NT2/D1 (cell line): ENCODE measurements around the gene DLK1.

Source experiments
- DNase-seq: peaks from one replicate; pipeline ENCODE4 v3.0.0-alpha.2; 2011; ENCODE audit warnings: low read depth, low spot score
- H3K27me3 ChIP-seq: 2 replicates; pipeline ENCODE4 v1.6.0; 2011; ENCODE audit warnings: mild to moderate bottlenecking; ENCODE audit not compliant: insufficient read length, insufficient read depth
- H3K36me3 ChIP-seq: 2 replicates; pipeline ENCODE4 v1.6.1; 2011; ENCODE audit warnings: mild to moderate bottlenecking, low read length, mixed read lengths; ENCODE audit not compliant: insufficient read depth, insufficient read length
- H3K4me1 ChIP-seq: 2 replicates; pipeline ENCODE4 v1.5.1; 2011; ENCODE audit not compliant: insufficient read depth, insufficient read length
- H3K4me3 ChIP-seq: 2 replicates; pipeline ENCODE4 v1.5.1; 2011; ENCODE audit warnings: low read depth; ENCODE audit not compliant: insufficient read length
- H3K9ac ChIP-seq: 2 replicates; pipeline ENCODE4 v1.6.0; 2011; ENCODE audit warnings: low read depth; ENCODE audit not compliant: insufficient read length
- H3K9me3 ChIP-seq: 2 replicates; pipeline ENCODE4 v1.5.1; 2011; ENCODE audit warnings: mild to moderate bottlenecking, low read length; ENCODE audit not compliant: insufficient read depth
- SUZ12 ChIP-seq: IDR thresholded peaks from 2 replicates; pipeline ENCODE4 v1.6.1; 2011; ENCODE audit not compliant: insufficient read length, insufficient read depth; ENCODE audit errors: extremely low read depth
- YY1 ChIP-seq: IDR thresholded peaks from 2 replicates; pipeline ENCODE4 v1.6.1; 2011; ENCODE audit not compliant: insufficient read length, insufficient read depth
- ZNF274 ChIP-seq: IDR thresholded peaks from 2 replicates; pipeline ENCODE4 v1.6.1; 2011; ENCODE audit warnings: mild to moderate bottlenecking, low read depth, low read length

Gene DLK1

GRCh38 chr14:100736269-100737180 lies 9.8 kb downstream of the DLK1 start:
- H3K4me3 ChIP-seq: no peak overlapping the region
- no peak for TF ChIP-seq ZNF274
- TF ChIP-seq SUZ12: no peak
- no peak for TF ChIP-seq YY1
- no peak for DNase-seq

DNA sequence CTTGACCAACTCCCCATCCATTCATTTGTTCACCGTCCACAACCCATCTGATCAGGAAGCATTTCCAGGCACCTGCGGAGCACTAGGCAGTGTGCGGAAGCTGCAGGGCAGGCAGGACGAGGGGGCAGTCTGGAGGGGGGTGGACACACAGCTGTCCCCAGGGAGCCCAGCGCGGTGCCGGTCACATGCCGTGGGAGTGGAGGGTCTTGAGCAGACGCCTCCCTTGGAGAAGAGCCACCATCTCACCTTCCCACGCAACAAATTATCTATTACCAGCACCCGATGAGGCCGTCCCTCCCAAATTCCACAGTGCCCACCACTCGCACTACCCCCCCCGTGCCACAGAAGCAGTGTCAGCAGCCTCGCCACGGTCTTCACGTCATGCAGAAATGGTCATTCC lies 10.8 kb downstream of the DLK1 start:
- no peak overlapping the region for H3K4me3 ChIP-seq
- H3K36me3 ChIP-seq: no peaks in the 10 kb centered on the region
- no peaks in the 10 kb centered on the region for H3K9me3 ChIP-seq
- no peaks in the 10 kb centered on the region for H3K4me1 ChIP-seq
- no peak overlapping the region for H3K9ac ChIP-seq
- TF ChIP-seq ZNF274: no peak
- no peak for TF ChIP-seq SUZ12
- TF ChIP-seq YY1: no peak
- no peak for DNase-seq
- H3K27me3 ChIP-seq: no peaks in the 10 kb centered on the region

More at GRCh38 chr14:100736269-100737180, 9.8 kb downstream of the DLK1 start:
- Histone ChIP-seq H3K36me3 (no peaks in the 10 kb centered on the region), H3K27me3 (no peaks in the 10 kb centered on the region), H3K4me1 (peaks cover 6% of the 10 kb centered on the region), H3K9me3 (no peaks in the 10 kb centered on the region), H3K9ac (no peak overlapping the region)

DNA sequence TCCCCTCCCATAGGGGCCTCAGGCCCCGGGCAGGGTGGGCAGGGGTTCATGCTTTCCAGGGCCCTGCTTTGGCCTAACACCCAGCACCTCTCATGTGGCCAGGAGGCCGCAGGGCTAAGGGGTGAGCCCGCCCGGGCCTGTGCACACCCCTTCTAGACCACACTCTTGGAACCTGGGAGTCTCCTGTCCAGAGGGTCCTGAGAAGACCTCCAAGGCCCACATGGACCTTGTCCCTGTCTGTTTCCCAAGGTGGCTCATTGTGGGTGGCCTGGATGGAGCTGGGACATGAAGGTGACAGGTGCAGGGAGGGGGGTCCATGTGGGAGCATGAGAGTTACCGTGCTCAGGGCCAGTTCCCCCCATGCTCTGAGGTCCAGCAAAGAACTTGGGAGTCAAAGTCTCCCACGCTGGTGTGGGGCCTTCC lies 11.6 kb downstream of the DLK1 start:
- DNase-seq: no peak
- Histone ChIP-seq H3K4me3 (no peak overlapping the region), H3K36me3 (no peaks in the 10 kb centered on the region), H3K27me3 (no peaks in the 10 kb centered on the region), H3K9ac (no peak overlapping the region), H3K9me3 (no peaks in the 10 kb centered on the region), H3K4me1 (no peaks in the 10 kb centered on the region)
- TF ChIP-seq YY1 (no peak), ZNF274 (no peak)

DNA sequence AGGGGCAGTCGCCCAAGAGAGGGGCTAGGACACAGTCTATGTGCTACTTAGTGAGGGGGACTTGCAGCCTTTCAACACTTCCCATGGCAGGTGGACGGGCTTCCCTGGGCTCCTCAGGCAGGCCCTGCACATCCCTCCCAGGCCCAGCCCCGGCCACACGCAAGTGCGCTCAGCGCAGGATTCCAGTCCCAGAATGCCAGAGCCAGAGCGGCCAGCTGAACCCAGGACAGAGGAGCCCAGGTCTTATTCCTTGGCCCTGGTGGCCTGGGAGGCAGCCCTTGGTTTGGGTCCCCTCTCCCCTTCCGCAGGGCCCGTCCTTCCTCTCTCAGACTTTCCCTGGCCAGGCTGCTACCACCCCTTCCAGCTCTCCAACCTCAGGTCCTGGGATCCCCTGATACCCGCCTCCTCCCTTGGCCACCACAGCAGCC lies 12.0 kb downstream of the DLK1 start:
- H3K9me3 ChIP-seq: no peaks in the 10 kb centered on the region

DNA sequence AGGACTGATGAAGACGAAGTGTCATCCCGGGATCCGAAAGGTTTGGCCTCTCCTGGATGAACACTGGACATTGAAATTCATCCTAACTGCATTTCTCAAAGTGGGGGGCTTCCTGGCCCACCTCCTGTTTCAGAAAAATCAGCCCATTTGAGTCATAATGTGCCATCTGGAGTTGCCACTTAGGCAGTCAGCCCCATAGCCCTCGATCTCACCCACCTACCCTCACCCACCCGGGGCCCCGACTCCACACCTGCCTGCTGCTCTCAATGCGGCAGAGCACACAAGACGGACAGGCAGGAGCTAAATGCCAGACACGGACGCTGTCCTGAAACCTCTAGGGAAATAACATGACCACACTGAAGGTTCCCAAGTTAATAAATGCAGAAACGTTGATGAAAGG lies 12.6 kb downstream of the DLK1 start:
- no peak overlapping the region for H3K4me3 ChIP-seq
- TF ChIP-seq ZNF274 (no peak), YY1 (no peak), SUZ12 (no peak)
- H3K27me3 ChIP-seq: no peaks in the 10 kb centered on the region
- H3K36me3 ChIP-seq: no peaks in the 10 kb centered on the region
- H3K9ac ChIP-seq: no peak overlapping the region
- DNase-seq: no peak
- H3K4me1 ChIP-seq: no peaks in the 10 kb centered on the region
- H3K9me3 ChIP-seq: no peaks in the 10 kb centered on the region

More for the DNA sequence above, 12.0 kb downstream of the DLK1 start:
- no peak for DNase-seq
- TF ChIP-seq SUZ12 (no peak), ZNF274 (no peak), YY1 (no peak)
- no peak overlapping the region for H3K4me3 ChIP-seq
- no peaks in the 10 kb centered on the region for H3K4me1 ChIP-seq
- no peaks in the 10 kb centered on the region for H3K36me3 ChIP-seq
- no peaks in the 10 kb centered on the region for H3K27me3 ChIP-seq
- H3K9ac ChIP-seq: no peak overlapping the region

DNA sequence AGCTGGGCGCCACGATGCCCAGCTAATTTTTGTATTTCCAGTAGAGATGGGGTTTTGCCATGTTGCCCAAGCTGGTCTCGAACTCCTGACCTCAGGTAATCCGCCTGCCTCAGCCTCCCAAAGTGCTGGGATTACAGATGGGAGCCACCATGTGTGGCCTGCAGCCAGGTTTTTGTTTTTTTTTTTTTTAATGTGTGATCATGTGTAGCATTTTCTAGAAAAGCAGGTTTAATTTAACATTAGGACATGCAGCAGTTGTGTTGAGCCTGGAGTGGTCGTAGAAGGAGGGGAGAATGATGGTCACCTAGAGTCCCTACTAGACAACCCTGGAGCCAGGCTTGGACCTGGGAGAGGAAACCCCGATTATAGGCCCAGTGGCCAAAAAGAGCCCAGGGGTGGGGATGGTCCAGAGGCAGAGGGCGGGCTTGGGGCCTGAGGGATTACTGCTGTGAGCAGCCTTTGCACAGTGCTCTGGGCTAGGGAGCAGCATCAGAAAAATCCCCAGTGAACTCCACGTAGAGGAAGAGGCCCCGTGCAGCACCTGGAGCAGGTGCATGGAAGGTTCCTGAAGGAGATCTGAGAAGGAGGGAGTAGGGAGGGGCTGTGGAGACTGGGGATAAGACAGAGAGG lies 13.6 kb downstream of the DLK1 start:
- TF ChIP-seq YY1: no peak
- TF ChIP-seq SUZ12: no peak
- no peak for TF ChIP-seq ZNF274

GRCh38 chr14:100740929-100741328 lies 14.2 kb downstream of the DLK1 start:
- Histone ChIP-seq H3K4me3 (no peak overlapping the region), H3K27me3 (no peaks in the 10 kb centered on the region)
- DNase-seq: no peak

More for the DNA sequence above, 13.6 kb downstream of the DLK1 start:
- Histone ChIP-seq H3K9me3 (no peaks in the 10 kb centered on the region), H3K9ac (no peak overlapping the region), H3K4me3 (no peak overlapping the region), H3K27me3 (no peaks in the 10 kb centered on the region), H3K4me1 (no peaks in the 10 kb centered on the region), H3K36me3 (no peaks in the 10 kb centered on the region)
- no peak for DNase-seq

More at GRCh38 chr14:100740929-100741328, 14.2 kb downstream of the DLK1 start:
- no peak for TF ChIP-seq YY1
- no peak for TF ChIP-seq ZNF274
- TF ChIP-seq SUZ12: no peak
- no peak overlapping the region for H3K9ac ChIP-seq
- H3K9me3 ChIP-seq: no peaks in the 10 kb centered on the region
- H3K36me3 ChIP-seq: no peaks in the 10 kb centered on the region
- no peaks in the 10 kb centered on the region for H3K4me1 ChIP-seq
